Left hindlimb (tissue), 1 donor: ENCODE data around the gene CDH23.

ENCODE experiments used
- DNase-seq: peaks from one replicate; pipeline ENCODE4 v3.0.0-alpha.2; 2018

The CDH23 gene

GRCh38 chr10:71442000-71442399, 45.3 kb downstream of the CDH23 start:
- DNase-seq: no peak

GRCh38 chr10:71442859-71443570, 46.3 kb downstream of the CDH23 start:
- DNase-seq: no peak

GRCh38 chr10:71443676-71444075, 47.0 kb downstream of the CDH23 start:
- no peak for DNase-seq

GRCh38 chr10:71444284-71445054, 47.7 kb downstream of the CDH23 start:
- no peak for DNase-seq

GRCh38 chr10:71447676-71448075, 51.0 kb downstream of the CDH23 start:
- no peak for DNase-seq

- DNase-seq: no peak
Measured at GRCh38 chr10:71448146-71448545, 51.4 kb downstream of the CDH23 start.

- no peak for DNase-seq
Measured at GRCh38 chr10:71449026-71449425, 52.3 kb downstream of the CDH23 start.

- no peak for DNase-seq
Measured at GRCh38 chr10:71451754-71452153, 55.0 kb downstream of the CDH23 start.

GRCh38 chr10:71453186-71453585, 56.5 kb downstream of the CDH23 start:
- DNase-seq: no peak

- no peak for DNase-seq
Measured at GRCh38 chr10:71454347-71454746, 57.6 kb downstream of the CDH23 start.

- no peak for DNase-seq
Measured at GRCh38 chr10:71455035-71455434, 58.3 kb downstream of the CDH23 start.

GRCh38 chr10:71456631-71457030, 59.9 kb downstream of the CDH23 start:
- DNase-seq: no peak

- DNase-seq: no peak
Measured at GRCh38 chr10:71457908-71458307, 61.2 kb downstream of the CDH23 start.

- no peak for DNase-seq
Measured at GRCh38 chr10:71458387-71458786, 61.7 kb downstream of the CDH23 start.

- DNase-seq: no peak
Measured at GRCh38 chr10:71459513-71459912, 62.8 kb downstream of the CDH23 start.

- DNase-seq: no peak
Measured at GRCh38 chr10:71460615-71461014, 63.9 kb downstream of the CDH23 start.

- no peak for DNase-seq
Measured at GRCh38 chr10:71461457-71461856, 64.7 kb downstream of the CDH23 start.

GRCh38 chr10:71462062-71462935, 65.6 kb downstream of the CDH23 start:
- no peak for DNase-seq

GRCh38 chr10:71463111-71463510, 66.4 kb downstream of the CDH23 start:
- DNase-seq: no peak

GRCh38 chr10:71465551-71466252, 69.0 kb downstream of the CDH23 start:
- no peak for DNase-seq

GRCh38 chr10:71466330-71466729, 69.6 kb downstream of the CDH23 start:
- DNase-seq: peak; percentile 6

- DNase-seq: no peak
Measured at GRCh38 chr10:71467161-71467560, 70.4 kb downstream of the CDH23 start.
